Measurements from ENCODE around the gene FBN3.

GRCh38 chr19:8192221-8192820 lies 42.9 kb upstream of the FBN3 start:
- TF ChIP-seq EZH2 (IDR thresholded peaks at IDR 0.05), result no peak
- no peak for TF ChIP-seq POLR2AphosphoS5 (IDR thresholded peaks at IDR 0.05; ENCODE audit: borderline replicate concordance, low read depth, low read length)
- TF ChIP-seq FOXP2 (optimal IDR thresholded peaks at IDR 0.05; ENCODE audit: control extremely low read depth, extremely low read length, insufficient read depth), result no peak
